ENCODE data around the gene MLYCD.

DNA sequence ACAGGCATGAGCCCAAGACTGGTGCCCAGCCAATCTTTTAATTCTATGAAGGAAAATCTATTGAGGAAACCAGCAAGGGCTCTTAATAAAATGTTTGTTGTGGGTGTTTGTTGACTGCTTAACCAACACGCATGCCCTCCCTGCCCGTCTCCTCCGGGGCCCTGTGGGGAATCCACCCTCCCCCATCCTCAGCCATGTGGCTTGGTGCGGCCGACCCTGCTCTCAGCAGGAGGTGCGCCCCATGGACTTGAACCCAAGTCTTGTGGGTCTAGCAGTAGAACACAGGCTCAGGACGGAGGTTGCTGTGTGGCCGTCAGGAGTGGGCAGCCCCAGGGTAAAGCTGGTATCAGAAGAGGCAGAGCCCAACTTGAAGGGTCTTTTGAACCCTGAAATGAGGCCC, 45.1 kb upstream of the MLYCD start:
- TF ChIP-seq, protein P1, sequence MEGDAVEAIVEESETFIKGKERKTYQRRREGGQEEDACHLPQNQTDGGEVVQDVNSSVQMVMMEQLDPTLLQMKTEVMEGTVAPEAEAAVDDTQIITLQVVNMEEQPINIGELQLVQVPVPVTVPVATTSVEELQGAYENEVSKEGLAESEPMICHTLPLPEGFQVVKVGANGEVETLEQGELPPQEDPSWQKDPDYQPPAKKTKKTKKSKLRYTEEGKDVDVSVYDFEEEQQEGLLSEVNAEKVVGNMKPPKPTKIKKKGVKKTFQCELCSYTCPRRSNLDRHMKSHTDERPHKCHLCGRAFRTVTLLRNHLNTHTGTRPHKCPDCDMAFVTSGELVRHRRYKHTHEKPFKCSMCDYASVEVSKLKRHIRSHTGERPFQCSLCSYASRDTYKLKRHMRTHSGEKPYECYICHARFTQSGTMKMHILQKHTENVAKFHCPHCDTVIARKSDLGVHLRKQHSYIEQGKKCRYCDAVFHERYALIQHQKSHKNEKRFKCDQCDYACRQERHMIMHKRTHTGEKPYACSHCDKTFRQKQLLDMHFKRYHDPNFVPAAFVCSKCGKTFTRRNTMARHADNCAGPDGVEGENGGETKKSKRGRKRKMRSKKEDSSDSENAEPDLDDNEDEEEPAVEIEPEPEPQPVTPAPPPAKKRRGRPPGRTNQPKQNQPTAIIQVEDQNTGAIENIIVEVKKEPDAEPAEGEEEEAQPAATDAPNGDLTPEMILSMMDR (IDR thresholded peaks at IDR 0.05): no peak
- no peak for TF ChIP-seq POLR2A (IDR thresholded peaks at IDR 0.05)
